Putamen (tissue), 1 donor: ENCODE results near the gene ZNF652.
"Not testable (repeated sequence)": the region's sequence is repeated elsewhere in the genome, so short reads cannot be mapped to it uniquely, and the experiment has no call there.

Experiments
- DNase-seq: peaks from one replicate; pipeline ENCODE4 v3.0.0-alpha.2; 2016; ENCODE audit warnings: low spot score

The ZNF652 gene

DNA sequence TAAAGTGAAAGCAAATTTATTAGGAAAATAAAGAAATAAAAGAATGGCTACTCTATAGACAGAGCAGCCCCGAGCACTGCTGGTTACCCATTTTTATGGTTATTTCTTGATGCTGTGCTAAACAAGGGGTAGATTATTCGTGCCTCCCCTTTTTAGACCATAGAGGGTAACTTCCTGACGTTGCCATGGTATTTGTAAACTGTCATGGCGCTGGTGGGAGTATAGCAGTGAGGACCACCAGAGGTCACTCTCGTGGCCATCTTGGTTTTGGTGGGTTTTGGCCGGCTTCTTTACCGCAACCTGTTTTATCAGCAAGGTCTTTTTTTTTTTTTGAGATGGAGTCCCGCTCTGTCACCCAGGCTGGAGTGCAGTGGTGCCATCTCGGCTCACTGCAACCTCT lies 100.5 kb downstream of the ZNF652 start:
- DNase-seq, result not testable (repeated sequence)

DNA sequence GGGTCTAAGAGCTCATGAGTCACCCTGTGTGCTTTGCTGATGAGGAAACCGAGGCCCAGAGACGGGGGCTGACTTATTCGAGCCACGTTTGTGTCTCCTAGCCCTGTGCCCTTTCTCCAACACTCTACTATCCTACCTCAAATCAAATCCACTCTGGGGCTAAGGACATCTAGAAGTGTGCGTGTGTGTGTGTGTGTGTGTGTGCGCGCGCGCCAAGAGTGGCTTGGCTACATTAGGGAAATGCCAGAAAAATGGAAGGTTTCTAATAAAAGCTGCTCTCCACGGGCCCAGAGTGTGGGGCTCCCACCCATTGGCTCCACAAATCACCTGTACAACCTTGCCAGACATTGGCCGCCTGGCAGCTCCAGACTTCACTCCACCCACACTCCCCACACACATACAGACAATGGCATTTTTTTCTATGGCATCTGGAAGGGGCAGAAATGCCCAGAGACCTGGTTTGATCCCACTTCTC lies 101.2 kb downstream of the ZNF652 start:
- DNase-seq, result no peak

DNA sequence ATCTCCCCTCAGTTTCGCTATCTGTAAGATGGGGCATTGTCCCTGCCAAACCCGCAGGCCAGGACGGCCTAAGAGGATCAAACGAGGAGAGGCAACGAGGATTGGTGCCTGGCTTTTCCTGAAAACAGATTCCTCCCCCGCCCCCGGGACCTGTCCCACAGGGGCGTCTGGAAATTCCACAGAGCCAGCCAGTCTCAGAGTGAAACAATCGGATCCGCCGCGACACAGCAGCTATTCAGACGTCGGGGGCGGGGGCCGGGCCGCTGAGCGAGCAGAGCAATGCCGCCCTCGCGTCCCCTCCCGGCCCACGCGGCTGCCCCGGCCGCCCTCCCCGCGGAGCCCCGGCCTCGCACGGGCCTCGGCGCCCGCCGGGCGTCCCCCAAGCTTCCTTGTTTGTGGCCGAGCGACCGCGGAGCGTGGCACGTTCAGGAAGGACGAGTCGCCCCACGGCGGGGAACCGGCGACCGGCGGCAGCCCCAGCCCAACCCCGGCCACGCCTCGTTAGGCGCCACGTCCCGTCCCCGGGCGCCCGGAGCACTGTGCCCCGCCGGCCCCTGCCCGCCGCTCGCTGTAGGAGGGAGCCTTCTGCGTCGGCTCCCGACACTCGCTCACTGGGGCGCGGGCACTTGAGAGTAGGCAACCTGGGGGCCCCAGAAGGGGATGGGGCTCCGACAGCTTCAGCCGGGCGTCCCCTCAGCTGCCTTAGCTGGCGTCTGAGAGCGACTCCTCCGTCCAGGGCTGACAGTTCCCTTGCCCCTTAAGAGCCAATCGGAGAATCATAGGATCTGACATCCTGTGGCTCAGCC lies 101.8 kb downstream of the ZNF652 start:
- DNase-seq, result no peak

DNA sequence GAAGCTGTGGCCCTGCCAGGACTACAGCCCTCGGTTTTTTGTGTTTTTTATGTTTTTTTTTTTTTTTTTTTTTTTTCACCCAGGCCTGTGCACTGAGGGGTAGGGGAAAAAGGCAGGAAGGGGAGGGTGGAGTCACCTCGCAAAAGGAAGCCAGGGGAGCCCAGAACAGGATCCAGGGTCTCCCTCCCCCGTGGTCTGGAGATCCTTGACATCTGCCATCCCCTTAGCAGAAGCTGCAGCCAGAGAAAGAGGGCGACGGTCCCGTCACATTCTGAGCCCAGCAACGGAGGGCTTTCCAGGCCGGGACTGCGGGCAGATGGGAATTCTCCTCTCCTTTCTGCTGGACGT lies 102.4 kb downstream of the ZNF652 start:
- DNase-seq, result no peak

DNA sequence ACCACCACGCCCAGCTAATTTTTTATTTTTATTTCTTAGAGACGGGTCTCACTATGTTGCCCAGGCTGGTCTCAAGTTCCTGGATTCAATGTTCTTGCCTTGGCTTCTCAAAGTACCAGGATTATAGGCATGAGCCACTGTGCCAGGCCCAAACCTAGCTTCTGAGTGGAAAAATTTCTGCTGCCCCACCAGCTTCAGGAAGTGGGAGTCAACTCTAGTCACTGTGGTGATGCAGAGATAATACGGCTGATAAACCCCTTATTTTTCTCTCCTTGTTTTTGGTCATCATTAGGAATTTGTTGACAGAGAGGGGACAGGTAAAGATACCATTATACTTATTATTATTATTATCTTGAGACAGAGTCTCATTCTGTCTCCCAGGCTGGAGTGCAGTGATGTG lies 103.7 kb downstream of the ZNF652 start:
- DNase-seq, result no peak

DNA sequence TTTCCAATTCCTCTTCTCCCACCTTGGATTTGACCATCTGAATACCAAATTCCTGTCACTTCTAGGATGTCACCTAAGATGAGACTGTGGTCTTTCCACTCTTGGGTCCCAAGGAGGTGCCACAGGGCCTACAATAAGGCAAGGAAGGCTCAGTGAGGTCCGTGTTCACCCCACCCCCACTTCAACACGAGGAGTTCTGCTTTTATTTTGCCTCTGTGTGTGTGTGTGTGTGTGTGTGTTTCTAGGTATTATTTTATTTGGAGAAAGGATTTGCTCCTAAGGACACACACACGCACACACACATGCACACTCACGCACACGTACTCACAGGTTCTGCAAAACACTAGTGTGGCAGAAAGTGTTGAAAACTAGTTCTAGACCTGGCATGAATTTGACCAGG lies 106.9 kb downstream of the ZNF652 start:
- DNase-seq, result no peak

DNA sequence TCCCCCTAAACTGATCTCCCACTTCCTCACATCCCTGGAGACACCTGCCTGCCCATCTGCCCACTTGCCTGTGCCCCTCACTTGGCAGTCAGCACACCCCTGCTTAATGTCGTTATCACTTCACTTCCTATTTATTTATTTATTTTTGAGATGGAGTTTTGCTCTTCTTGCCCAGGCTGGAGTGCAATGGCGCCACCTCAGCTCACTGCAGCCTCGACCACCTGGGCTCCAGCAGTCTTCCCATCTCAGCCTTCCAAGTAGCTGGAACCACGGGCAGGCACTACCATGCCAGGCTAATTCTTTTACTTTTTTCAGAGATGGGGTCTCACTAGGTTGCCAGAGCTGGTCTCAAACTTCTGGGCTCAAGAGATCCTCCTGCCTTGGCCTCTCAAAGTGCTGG lies 108.0 kb downstream of the ZNF652 start:
- no peak for DNase-seq

DNA sequence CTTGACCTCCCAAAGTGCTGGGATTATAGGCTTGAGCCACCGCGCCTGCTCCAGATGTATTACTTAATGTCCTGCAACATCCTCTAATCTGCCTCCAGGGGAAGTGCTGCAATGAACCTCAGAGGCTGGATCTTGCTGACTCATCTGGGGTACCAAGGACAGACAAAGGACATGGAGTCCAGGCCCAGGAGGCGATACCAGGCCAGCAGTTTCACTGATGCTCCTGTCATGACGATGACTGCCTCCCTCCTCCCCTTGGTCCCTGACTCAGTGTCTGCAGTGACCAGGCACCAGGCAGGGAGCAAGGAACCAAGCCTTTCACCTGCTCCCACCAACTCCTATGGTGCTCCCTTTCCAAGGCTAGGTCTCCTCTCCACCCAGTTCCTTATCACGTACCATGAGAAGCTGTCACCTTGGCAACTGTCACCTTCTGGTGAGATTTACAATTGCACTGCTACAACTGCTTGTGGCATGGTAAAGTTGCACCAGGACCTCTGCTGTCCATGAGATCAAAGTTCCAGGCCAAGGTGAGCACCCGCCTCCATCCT lies 109.8 kb downstream of the ZNF652 start:
- DNase-seq, result no peak

DNA sequence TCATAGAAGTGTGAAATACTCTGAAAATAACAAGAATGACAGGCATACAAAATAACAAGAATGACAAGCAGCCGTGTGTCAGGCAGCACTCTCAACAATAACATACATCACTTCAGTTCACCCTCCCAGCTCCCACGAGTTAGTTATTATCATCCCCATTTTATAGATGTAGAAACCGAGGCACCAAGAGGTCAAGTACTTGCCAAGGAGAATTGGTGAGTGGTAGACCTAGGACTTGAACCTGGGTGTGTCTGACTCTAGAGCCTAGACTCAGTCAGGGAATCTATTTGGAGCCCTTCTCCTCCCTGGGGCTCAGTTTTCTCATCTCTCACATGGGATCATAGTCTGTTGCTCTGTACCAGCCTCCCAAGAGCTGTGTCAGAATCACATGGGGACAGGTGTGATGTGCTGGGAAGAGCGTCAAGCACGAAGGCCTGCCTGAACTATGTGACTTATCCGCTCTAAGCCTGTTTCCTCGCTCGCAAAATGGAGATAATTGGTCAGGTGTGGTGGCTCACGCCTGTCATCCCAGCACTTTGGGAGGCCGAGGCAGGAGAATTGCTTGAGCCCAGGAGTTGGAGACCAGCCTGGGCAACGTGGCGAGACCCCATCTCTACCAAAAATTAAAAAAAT lies 112.0 kb downstream of the ZNF652 start:
- DNase-seq, result no peak

DNA sequence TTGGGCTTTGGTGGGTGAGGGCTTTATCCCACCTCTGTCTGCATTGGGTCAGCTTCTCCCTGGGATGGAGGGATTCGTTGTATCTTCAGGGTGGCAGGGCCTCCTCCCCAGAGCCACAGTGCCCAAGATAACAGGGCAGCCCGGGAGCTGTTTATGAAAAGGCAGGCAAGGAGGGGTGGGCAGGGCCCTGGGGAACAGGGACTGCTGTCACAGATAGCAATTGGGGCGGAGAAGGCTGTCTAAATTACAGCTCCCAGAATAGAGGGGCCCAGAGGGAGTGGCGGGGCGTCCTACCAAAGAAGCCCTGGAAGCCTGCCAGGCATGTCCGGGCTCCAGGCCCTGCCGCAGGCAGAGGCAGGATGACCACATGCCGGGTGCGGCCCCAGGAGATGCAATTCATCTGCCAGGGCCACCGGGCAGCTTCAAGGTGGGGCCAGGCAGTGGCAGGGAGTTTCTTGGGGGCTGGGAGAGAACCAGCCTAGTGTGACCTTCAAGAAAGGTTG lies 112.7 kb downstream of the ZNF652 start:
- DNase-seq, result no peak

DNA sequence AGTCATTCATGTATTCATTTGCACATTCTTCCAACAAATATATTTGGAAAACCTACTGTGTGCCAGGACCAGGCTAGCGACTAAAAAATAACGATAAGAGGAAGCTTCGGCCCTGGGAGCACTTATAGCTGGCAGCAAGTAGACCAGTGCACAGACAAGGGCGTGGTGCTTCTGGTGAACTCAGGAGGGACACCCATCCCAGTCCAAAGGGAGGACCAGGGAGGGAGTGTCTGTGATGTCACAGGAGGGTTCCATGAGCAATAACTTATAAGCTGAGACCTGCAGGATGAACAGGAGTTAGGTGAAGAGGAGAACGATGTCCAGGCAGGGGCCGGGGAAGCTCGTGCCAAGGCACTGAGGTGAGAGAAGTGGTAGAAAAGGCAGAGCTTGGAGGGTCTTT lies 114.1 kb downstream of the ZNF652 start:
- DNase-seq, result no peak

DNA sequence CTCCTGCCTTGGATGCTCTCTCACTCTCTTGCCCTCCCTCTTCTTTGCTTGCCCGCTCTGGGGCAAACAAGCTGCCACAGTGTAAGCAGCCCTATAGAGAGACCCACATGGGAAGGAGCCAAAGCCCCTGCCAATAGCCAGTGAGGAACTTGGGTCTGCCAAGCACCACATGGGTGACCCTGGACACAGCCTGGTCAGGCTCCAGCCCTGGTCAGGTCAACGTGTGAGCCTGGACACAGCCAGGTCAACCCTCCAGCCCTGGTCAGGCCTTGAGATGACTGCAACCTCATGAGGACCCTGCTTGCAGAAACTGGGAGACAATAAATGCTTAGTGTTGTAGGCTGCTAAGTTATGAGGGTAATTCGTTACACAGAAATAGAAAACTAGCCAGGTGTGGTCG lies 117.2 kb downstream of the ZNF652 start:
- DNase-seq, result no peak
